HG02610 (cell line): ENCODE results near the gene GPR65.
A peak's percentile ranks its signal among the peaks of the same experiment; 100 is the strongest.

Experiments used
- ATAC-seq: cut with Tn5 transposase; IDR thresholded peaks from one replicate; pipeline ENCODE4 v1.9.1; 2021; ENCODE audit warnings: mild to moderate bottlenecking, moderate library complexity; ENCODE audit not compliant: unreplicated experiment

The GPR65 gene

GRCh38 chr14:88037325-88037724 lies 32.4 kb downstream of the GPR65 start:
- no peak for ATAC-seq

GRCh38 chr14:88039197-88039596 lies 34.3 kb downstream of the GPR65 start:
- no peak for ATAC-seq

GRCh38 chr14:88040146-88040545 lies 35.2 kb downstream of the GPR65 start:
- no peak for ATAC-seq

- ATAC-seq = no peak
These were observed 38.9 kb downstream of the GPR65 start for GRCh38 chr14:88043529-88044443.

GRCh38 chr14:88044444-88044758 lies 39.5 kb downstream of the GPR65 start:
- no peak for ATAC-seq

- peak; percentile 95 for ATAC-seq
These were observed 40.0 kb downstream of the GPR65 start for GRCh38 chr14:88044776-88045446.

- ATAC-seq = no peak
These were observed 40.8 kb downstream of the GPR65 start for GRCh38 chr14:88045705-88046104.

- ATAC-seq = no peak
These were observed 43.4 kb downstream of the GPR65 start for GRCh38 chr14:88048351-88048750.

GRCh38 chr14:88049266-88049665 lies 44.3 kb downstream of the GPR65 start:
- ATAC-seq = no peak

GRCh38 chr14:88049936-88050335 lies 45.0 kb downstream of the GPR65 start:
- ATAC-seq = no peak

- no peak for ATAC-seq
These were observed 55.6 kb downstream of the GPR65 start for GRCh38 chr14:88060576-88060975.

- ATAC-seq = no peak
These were observed 58.9 kb downstream of the GPR65 start for GRCh38 chr14:88063811-88064210.
